K562 (cell line): ENCODE data around the gene SOS1. TPM values are rescaled to one million over a fixed set of nuclear protein-coding genes. Genes with fewer than 3 reads are reported as not detected.
A peak's percentile ranks its signal among the peaks of the same experiment; 100 is the strongest.

Experiments
- CREBBP ChIP-seq: IDR thresholded peaks from one replicate; pipeline ENCODE4 v1.6.1; 2012; ENCODE audit warnings: low read depth, mild to moderate bottlenecking, control low read depth, inconsistent platforms, low read length
- ETV5 ChIP-seq: sonication (generic); formaldehyde crosslinking; IDR thresholded peaks from 2 replicates; pipeline ENCODE4 v1.4.0; 2020; ENCODE audit warnings: low read depth, mild to moderate bottlenecking, missing genetic modification reagents
- HDAC1 ChIP-seq, 2 experiments: fragments of 450-650 bp; IDR thresholded peaks; 2 replicates each; pipeline ENCODE4 v1.6.1; 2016 to 2017; ENCODE audit warnings: inconsistent platforms in 1 of 2, mild to moderate bottlenecking in 1 of 2, moderate library complexity in 1 of 2
- KAT7 ChIP-seq: sonication (generic); formaldehyde crosslinking; IDR thresholded peaks from 2 replicates; pipeline ENCODE4 v1.8.0; 2022; ENCODE audit warnings: missing genetic modification reagents, mild to moderate bottlenecking, borderline replicate concordance
- MAFK ChIP-seq: IDR thresholded peaks from 2 replicates; pipeline ENCODE4 v1.6.1; 2011; ENCODE audit warnings: low read length, improper control_type of control experiment
- MTA1 ChIP-seq: fragments of 450-650 bp; IDR thresholded peaks from 2 replicates; pipeline ENCODE4 v1.6.1; 2017; ENCODE audit warnings: borderline replicate concordance
- MTA3 ChIP-seq: fragments of 450-650 bp; formaldehyde crosslinking; IDR thresholded peaks from 2 replicates; pipeline ENCODE4 v1.6.1; 2017; ENCODE audit warnings: mild to moderate bottlenecking, borderline replicate concordance
- NR2C2 ChIP-seq, 2 experiments: fragments of 200-800 bp in 1 of 2; sonication (Bioruptor generic) in 1 of 2; sonication (generic) in 1 of 2; formaldehyde crosslinking in 1 of 2; IDR thresholded peaks; 2 replicates each; pipeline versions ENCODE4 v1.6.1 to v1.8.0; 2016 to 2022; ENCODE audit warnings: mild to moderate bottlenecking in 1 of 2, missing compliant biosample characterization in 1 of 2, missing genetic modification characterization in 1 of 2, missing genetic modification reagents in 1 of 2
- POLR2AphosphoS2 ChIP-seq: IDR thresholded peaks from 2 replicates; pipeline ENCODE4 v1.6.1; 2012; ENCODE audit warnings: low read length, improper control_type of control experiment
- PTRF ChIP-seq: fragments of 450-650 bp; IDR thresholded peaks from 2 replicates; pipeline ENCODE4 v1.6.1; 2016; ENCODE audit warnings: mild to moderate bottlenecking, missing genetic modification characterization, missing compliant biosample characterization
- RHOXF2B ChIP-seq: fragments of 250-450 bp; sonication (Bioruptor Pico); conservative IDR thresholded peaks from 2 replicates; pipeline ENCODE4 v1.5.1; 2021
- SIN3B ChIP-seq: fragments of 450-650 bp; IDR thresholded peaks from 2 replicates; pipeline ENCODE4 v1.6.1; 2017; ENCODE audit warnings: low read depth, mild to moderate bottlenecking, moderate library complexity
- SMARCE1 ChIP-seq: fragments of 450-650 bp; IDR thresholded peaks from 2 replicates; pipeline ENCODE4 v1.7.1; 2016; ENCODE audit warnings: mild to moderate bottlenecking
- TAF7 ChIP-seq: fragments of 450-650 bp; IDR thresholded peaks from 2 replicates; pipeline ENCODE4 v1.6.1; 2016; ENCODE audit warnings: missing genetic modification characterization, missing compliant biosample characterization
- XRCC5 ChIP-seq: fragments of 200-400 bp; formaldehyde crosslinking; IDR thresholded peaks from 2 replicates; pipeline ENCODE4 v1.6.1; 2017; ENCODE audit warnings: low read depth, mild to moderate bottlenecking, low read length
- ZBTB7A ChIP-seq: IDR thresholded peaks from 2 replicates; pipeline ENCODE4 v1.6.1; 2011; ENCODE audit warnings: low read depth, mild to moderate bottlenecking, low read length, moderate library complexity, borderline replicate concordance; ENCODE audit not compliant: control insufficient read depth
- ZNF146 ChIP-seq: IDR thresholded peaks from one replicate; pipeline ENCODE4 v1.6.1; 2018; ENCODE audit warnings: missing compliant biosample characterization; ENCODE audit not compliant: unreplicated experiment
- polyA plus RNA-seq, 8 experiments: library from polyadenylated mRNA; depleted of rRNA in 4 of 8; stranded (reverse) in 5 of 8; unstranded in 3 of 8; fragments of >200 nt; fragmentation: Nextera tagmentation in 2 of 8; fragmentation: Illumina TruSeq in 1 of 8; extraction: Ambion mirVana in 2 of 8; extraction: Trizol in 1 of 8; gene quantifications; 2 replicates each; pipeline versions ENCODE4 v1.2.1 to v1.2.3, GENCODE V29; 2011 to 2014; ENCODE audit warnings: inconsistent platforms in 1 of 8, missing spikeins in 1 of 8
- total RNA-seq, 7 experiments: library from RNA; depleted of rRNA in 6 of 7; stranded (reverse); fragments of >200 nt in 6 of 7; fragmentation: Illumina TruSeq in 2 of 7; extraction: Trizol in 2 of 7; gene quantifications; 2 replicates each; pipeline versions ENCODE4 v1.2.1 to v1.2.3, GENCODE V29; 2011 to 2021; ENCODE audit warnings: low replicate concordance in 1 of 7
- TF ChIP-seq, protein P1 (sequence below): sonication (generic); formaldehyde crosslinking; IDR thresholded peaks from 2 replicates; pipeline ENCODE4 v1.8.0; 2023; ENCODE audit warnings: mild to moderate bottlenecking, missing genetic modification reagents
- TF ChIP-seq, protein P2 (sequence below): sonication (generic); formaldehyde crosslinking; IDR thresholded peaks from 2 replicates; pipeline ENCODE4 v1.9.0; 2022; ENCODE audit warnings: mild to moderate bottlenecking, missing genetic modification reagents
- TF ChIP-seq, protein P3 (sequence below): fragments of 150-350 bp; IDR thresholded peaks from 2 replicates; pipeline ENCODE4 v1.6.1; 2014; ENCODE audit warnings: low read depth, mild to moderate bottlenecking, low read length, borderline replicate concordance
- TF ChIP-seq, protein P4 (sequence below): sonication (generic); formaldehyde crosslinking; IDR thresholded peaks from 2 replicates; pipeline ENCODE4 v1.8.1; 2023; ENCODE audit warnings: mild to moderate bottlenecking, missing genetic modification reagents

Gene SOS1
- total and polyA plus RNA-seq, 9 of the 15 experiments (the other 6 are each of a cell fraction or from before 2014, with no cell fraction given), result 2.5 to 27.1 (median 16.3) TPM

DNA sequence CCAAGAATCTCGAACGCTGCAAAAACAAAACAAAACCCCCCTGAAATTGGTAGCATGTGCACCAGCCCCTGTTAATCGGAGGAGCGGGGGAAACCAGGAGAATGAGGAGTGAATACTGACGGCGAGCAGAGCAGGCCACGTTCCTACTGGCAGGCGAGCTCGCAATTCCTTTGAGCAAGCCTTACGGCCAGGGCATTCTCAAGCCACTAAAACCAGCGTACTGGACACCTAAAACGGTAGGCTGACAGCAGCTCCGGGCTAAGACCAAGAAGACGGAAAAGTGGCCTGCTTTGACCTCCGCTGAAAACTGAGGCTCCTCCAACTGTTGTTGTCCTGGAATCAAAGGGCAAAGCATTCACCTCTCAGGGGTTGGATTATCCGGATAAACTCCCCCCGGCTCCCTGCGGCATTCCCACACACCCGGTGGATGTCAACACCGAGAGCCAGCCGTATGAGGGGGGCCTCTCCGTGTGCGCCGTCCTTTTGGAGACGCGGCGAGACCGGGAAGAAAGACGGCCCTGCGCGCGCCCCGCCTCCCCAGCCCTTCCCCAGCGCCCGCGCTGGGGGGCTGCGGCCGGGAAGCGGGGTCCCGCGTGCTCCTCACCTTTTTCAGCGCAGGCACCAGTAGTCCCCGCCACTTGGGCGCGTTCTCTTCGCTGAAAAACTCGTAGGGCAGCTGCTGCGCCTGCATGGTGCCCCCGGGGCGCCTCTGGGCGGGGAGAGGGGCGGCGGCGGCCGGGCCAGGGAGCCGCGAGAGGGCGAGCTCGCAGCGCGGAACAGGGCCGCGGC, 925 bp downstream of the SOS1 start (continued):
- TF ChIP-seq, protein P1, sequence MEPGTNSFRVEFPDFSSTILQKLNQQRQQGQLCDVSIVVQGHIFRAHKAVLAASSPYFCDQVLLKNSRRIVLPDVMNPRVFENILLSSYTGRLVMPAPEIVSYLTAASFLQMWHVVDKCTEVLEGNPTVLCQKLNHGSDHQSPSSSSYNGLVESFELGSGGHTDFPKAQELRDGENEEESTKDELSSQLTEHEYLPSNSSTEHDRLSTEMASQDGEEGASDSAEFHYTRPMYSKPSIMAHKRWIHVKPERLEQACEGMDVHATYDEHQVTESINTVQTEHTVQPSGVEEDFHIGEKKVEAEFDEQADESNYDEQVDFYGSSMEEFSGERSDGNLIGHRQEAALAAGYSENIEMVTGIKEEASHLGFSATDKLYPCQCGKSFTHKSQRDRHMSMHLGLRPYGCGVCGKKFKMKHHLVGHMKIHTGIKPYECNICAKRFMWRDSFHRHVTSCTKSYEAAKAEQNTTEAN, result no peak
- TF ChIP-seq ETV5 (CRISPR knock-in tag) (0 out of 2 replicates have a peak, but pooled peaks have one; percentile 42), RHOXF2B (CRISPR knock-in tag) (no peak), MAFK (no peak), POLR2AphosphoS2 (no peak), NR2C2 (CRISPR knock-in tag; IDR thresholded peaks at IDR 0.05) (no peak), NR2C2 (tag; IDR thresholded peaks at IDR 0.05) (no peak; the same call in 1 of the 2 replicates), PTRF (no peak), SIN3B (peak; percentile 19; the same call in 1 of the 2 replicates), CREBBP (no peak), ZBTB7A (no peak; the same call in none of the 2 replicates), SMARCE1 (0 out of 2 replicates have a peak, but pooled peaks have one; percentile 16), KAT7 (CRISPR knock-in tag) (no peak), XRCC5 (no peak), ZNF146 (CRISPR knock-in tag) (no peak), TAF7 (tag) (no peak), MTA3 (peak; percentile 54; the same call in 1 of the 2 replicates), MTA1 (no peak), HDAC1 (IDR thresholded peaks at IDR 0.05) (0 out of 4 replicates have a peak, but pooled peaks of 1 of the 2 experiments have one; percentile 35)
- TF ChIP-seq, protein P2, sequence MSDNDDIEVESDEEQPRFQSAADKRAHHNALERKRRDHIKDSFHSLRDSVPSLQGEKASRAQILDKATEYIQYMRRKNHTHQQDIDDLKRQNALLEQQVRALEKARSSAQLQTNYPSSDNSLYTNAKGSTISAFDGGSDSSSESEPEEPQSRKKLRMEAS (CRISPR knock-in tag), result peak; percentile 21; the same call in 1 of the 2 replicates
- TF ChIP-seq, protein P3, sequence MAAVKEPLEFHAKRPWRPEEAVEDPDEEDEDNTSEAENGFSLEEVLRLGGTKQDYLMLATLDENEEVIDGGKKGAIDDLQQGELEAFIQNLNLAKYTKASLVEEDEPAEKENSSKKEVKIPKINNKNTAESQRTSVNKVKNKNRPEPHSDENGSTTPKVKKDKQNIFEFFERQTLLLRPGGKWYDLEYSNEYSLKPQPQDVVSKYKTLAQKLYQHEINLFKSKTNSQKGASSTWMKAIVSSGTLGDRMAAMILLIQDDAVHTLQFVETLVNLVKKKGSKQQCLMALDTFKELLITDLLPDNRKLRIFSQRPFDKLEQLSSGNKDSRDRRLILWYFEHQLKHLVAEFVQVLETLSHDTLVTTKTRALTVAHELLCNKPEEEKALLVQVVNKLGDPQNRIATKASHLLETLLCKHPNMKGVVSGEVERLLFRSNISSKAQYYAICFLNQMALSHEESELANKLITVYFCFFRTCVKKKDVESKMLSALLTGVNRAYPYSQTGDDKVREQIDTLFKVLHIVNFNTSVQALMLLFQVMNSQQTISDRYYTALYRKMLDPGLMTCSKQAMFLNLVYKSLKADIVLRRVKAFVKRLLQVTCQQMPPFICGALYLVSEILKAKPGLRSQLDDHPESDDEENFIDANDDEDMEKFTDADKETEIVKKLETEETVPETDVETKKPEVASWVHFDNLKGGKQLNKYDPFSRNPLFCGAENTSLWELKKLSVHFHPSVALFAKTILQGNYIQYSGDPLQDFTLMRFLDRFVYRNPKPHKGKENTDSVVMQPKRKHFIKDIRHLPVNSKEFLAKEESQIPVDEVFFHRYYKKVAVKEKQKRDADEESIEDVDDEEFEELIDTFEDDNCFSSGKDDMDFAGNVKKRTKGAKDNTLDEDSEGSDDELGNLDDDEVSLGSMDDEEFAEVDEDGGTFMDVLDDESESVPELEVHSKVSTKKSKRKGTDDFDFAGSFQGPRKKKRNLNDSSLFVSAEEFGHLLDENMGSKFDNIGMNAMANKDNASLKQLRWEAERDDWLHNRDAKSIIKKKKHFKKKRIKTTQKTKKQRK, result no peak
- TF ChIP-seq, protein P4, sequence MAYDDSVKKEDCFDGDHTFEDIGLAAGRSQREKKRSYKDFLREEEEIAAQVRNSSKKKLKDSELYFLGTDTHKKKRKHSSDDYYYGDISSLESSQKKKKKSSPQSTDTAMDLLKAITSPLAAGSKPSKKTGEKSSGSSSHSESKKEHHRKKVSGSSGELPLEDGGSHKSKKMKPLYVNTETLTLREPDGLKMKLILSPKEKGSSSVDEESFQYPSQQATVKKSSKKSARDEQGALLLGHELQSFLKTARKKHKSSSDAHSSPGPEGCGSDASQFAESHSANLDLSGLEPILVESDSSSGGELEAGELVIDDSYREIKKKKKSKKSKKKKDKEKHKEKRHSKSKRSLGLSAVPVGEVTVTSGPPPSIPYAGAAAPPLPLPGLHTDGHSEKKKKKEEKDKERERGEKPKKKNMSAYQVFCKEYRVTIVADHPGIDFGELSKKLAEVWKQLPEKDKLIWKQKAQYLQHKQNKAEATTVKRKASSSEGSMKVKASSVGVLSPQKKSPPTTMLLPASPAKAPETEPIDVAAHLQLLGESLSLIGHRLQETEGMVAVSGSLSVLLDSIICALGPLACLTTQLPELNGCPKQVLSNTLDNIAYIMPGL (CRISPR knock-in tag), result no peak
